NCI-H146 (cell line): Measurements from ENCODE around the gene KIF1A.

Source experiments
- DNase-seq: peaks from one replicate; lab custom pipeline; 2025; lab: John Stamatoyannopoulos, UW

The KIF1A gene

GRCh38 chr2:240767341-240767740 lies 52.7 kb downstream of the KIF1A start:
- no peak for DNase-seq

- no peak for DNase-seq
Observed at GRCh38 chr2:240766072-240766471, 53.9 kb downstream of the KIF1A start.

- DNase-seq, result no peak
Observed at GRCh38 chr2:240765007-240765406, 55.0 kb downstream of the KIF1A start.

DNA sequence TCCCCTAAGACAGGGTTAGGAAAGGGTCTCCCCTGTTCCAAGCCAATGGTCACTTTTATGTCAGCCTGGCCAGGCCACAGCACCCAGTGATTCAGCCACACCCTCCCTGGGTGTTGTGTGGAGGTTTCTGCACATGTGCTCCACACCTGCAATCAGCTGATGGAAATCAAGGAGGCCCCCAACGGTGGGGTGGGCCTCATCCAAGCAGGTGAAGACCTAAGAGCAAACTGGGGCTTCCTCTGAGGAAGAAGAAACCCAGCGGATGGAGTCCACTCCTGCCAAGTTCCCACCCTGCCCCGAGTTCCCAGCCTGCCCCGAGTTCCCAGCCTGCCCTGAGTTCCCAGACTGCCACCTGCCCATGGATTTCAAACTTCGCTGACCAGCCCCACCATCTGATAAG lies 55.4 kb downstream of the KIF1A start:
- no peak for DNase-seq

DNA sequence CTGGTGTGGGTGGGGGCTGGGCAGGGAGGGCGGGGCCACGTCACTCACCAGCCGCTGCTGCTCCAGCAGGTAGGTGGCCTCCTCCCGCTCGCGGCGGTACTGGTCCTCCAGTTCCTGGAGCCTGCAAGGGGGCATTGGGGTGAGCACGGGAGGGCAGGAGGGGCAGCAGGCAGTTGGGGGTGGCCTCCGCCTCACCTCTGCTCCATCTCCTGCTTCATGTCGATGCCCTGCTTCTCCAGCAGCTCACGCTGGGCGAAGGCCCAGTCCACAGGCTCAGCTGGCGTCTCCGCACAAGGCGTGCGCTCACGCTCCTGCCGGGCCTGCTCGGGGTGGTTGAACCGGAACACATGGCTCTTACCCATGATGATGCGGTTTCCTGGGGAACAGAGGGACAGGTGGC lies 57.0 kb downstream of the KIF1A start:
- no peak for DNase-seq

DNA sequence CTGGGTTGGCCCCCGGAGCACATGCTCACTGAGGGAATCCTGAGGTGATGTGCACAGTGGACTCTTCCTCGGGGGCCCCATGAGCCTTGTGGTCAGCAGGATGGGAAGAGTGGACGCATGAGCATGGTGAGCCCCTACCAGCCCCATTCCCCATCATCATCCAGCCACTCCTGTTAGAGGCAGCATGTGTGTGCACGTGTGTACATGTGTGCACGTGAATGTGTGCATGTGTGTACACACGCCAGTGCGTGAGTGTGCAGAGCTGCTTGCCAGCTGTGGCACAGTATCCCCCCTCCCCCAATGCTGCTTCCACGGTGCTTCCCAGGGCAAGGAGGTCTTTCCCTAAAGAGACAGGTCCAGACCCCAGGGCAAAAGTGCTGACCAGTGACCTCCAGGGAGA lies 57.8 kb downstream of the KIF1A start:
- no peak for DNase-seq

DNA sequence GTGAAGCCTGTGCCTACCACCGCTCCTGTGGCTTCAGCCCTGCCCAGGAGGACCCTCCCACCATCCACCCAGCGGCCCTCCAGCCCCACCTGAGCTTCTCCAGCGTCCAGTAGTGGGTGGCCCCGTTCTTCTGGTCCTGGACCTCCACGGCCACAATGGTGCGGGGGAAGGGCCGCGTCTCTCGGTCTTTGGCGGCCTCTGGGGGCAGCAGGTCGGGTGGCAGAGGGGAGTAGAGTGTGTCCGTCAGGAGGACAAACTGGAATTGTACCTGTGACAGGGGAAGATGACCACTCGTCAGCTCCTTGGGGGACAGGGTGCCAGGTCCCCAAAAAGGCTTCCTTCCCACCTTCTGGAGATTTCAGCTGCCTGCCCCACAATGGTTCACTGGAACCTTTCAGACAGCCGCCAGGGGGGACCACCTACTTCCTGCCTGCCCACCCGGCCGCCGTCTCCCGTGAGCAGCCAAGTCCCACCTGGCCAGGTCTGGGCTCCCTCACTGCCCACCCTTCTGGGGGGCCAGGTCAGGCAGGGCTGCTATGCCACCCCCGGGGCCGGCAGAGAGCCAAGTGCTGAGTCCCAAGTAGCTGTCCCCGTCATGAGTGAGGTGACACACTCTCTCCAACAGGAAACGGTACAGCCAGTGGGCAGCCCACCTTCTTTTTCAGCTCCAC lies 59.3 kb downstream of the KIF1A start:
- DNase-seq, result no peak

DNA sequence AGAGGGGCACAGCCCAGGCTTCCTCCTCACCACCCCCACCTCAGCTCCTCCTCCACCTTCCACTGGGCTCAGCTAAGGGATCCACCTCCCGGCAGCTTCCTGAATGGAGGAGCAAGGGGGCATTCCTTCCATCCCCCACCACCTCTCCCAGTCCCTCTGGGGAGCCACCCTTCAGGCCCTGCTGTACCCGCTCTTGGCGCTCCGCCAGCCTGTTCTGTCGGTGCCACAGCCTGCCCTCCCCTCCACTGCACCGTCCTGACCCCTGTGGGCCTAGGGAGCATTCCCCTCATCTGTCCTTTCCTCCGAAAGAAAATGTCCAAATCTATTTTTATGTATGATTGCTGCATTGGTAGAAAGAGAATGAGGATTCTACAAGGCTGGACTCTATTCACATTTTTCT lies 59.9 kb downstream of the KIF1A start:
- no peak for DNase-seq

DNA sequence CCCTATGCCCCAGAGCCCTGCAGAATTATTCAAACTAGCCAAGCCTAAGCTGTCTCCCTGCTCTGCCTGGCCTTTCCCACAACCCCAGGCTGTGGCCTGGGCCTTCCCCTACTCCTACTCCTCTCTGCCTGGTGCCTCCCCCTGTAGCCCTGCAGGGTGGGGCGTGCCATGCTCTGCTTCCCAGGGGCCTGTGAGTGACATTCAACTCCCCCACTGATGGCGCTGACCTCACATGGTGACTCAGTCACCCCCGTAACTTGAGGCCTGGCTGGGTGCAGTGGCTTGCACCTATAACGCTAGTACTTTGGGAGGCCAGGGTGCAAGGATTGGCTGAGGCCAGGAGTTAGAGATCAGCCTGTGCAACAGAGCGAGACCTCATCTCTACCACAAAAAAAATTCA lies 60.6 kb downstream of the KIF1A start:
- no peak for DNase-seq

GRCh38 chr2:240757086-240757614 lies 62.9 kb downstream of the KIF1A start:
- DNase-seq, result no peak

DNA sequence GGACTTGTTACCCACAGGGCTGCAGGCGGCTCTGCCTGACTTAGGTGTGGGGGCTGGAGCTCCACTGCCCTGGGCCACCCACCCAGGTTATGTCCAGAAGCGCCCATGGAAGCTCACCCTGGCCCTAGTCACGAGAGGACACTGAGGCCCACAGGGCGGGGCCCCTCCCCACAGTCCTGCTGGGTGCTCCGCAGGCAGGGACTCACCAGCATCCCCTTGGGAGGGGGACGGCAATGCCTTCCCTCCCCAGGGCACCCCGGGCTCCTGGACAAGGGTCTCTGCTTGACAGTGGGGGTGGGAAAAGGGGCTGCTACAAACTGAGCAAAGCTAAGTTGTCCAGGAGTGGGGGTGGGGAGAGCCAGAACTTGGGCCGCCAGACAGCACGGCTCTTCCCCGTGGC lies 67.8 kb downstream of the KIF1A start:
- no peak for DNase-seq

DNA sequence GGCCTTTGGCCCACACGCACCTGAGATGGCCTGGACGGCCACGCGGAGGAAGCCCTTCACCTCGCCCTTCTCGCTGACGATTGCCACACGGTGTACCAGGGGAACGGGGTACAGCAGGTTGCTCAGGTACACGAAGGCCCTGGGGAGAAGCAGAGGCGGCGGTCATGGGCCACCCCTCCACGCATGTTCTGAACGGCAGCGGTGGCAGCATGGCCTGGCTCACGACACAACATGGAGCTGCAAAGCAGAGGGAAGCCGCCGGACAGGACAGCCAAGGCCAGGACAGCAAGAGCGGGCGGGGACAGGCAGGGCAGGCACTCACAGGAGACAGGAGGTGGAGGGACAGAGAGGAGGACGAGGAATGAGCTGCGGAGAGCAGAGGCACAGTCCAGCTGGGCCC lies 69.6 kb downstream of the KIF1A start:
- no peak for DNase-seq

GRCh38 chr2:240749516-240749915 lies 70.5 kb downstream of the KIF1A start:
- DNase-seq, result no peak

DNA sequence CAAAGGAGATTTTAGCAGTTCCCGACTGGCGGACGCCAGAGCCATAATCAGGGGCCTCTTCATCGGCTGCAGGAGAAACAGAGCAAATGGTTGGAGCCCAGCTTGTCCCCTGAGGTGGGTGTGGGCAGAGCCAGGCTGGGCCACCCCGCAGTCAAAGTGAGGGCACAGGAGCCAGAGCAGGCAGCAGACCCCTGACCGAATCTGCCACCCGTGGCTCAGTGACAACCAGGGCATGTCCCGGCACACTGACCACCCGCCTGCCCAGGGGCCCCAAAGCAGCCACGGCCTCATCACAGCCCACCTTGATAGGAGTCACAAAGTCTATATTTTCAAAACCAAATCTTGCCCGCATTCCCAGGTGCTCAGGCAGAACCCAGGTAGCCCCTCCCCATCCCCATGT lies 72.8 kb downstream of the KIF1A start:
- no peak for DNase-seq

DNA sequence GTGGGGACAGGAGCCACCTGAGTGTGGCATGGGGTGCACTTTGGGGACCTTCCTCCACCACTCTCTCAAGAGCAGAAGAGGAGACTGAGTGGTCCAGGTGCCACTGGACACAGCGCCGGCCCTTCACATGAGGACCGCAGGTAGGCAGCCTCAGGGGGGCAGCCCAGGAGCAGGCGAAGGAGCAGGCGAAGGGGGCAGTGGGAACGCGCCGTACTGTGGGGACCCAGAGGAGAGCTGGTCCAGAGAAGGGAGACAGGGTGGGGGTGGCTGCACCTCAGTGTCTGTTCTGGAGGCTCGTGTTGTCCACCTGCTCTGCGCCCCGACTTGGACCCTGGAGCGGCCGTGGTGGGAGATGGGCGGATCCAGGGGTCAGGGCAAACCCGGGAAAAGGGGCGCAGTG lies 73.3 kb downstream of the KIF1A start:
- DNase-seq, result no peak

DNA sequence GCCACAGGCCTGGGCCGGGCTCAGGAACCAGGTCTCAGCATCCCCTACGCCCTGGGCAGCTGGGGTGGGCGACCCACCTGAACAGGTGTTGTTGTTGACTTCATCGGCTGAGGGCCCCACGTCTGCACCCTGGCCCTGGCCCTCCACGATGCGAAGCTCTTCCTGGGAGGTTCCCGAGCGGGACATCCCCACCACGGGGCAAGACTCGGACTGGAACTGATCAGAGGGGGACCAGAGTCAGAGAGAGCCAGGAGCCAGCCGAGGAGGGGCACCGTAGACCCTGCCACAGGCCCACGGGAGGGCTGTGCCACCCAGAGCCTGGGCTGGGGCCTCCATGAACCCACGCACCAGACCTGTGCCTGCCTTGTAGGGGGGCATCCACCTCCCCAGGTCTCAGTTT lies 74.1 kb downstream of the KIF1A start:
- no peak for DNase-seq

DNA sequence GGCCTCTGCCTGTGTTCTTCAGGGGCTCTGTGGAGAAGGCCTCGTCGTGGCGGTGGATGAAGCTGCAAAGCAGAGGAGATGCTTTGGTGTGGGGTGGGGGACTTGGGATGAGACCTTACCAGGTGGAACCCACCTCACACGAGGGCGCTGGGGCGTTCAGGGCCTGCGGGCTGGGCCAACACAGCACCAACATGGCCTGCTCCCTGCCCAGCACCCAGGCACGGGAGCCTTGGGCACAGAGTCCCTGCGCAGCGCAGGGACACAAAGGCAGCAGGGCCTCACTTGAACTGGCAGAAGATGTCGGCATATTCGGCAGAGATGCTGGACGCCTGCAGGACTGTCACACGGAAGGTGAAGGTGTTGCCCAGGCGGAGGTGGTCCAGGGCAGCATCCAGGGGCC lies 74.6 kb downstream of the KIF1A start:
- no peak for DNase-seq

DNA sequence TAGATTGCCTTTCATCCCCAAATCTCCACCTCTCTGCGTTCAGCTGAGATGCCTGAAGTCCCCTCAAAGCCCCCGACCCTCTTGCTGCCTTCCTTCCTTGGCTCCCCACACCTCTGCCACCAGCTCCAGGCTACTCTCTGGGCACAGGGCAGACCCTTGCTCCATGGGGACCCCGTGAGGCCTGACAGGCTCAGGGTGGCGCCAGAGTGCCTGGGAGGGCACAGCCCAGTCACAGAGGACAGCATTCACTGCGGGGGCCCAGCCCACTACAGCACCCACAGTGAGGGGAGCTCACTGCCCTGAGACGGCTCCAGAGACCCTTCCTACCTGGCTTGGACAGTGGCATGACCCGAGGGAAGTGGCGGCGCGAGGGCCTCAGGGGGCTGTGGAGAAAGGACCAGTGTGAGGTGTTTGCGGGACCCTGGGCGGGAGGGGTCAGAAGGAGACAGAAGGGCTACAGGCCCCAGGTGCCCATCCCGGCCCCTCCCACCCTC lies 77.4 kb downstream of the KIF1A start:
- no peak for DNase-seq

GRCh38 chr2:240741091-240741490 lies 78.9 kb downstream of the KIF1A start:
- no peak for DNase-seq

GRCh38 chr2:240739797-240740196 lies 80.2 kb downstream of the KIF1A start:
- no peak for DNase-seq

DNA sequence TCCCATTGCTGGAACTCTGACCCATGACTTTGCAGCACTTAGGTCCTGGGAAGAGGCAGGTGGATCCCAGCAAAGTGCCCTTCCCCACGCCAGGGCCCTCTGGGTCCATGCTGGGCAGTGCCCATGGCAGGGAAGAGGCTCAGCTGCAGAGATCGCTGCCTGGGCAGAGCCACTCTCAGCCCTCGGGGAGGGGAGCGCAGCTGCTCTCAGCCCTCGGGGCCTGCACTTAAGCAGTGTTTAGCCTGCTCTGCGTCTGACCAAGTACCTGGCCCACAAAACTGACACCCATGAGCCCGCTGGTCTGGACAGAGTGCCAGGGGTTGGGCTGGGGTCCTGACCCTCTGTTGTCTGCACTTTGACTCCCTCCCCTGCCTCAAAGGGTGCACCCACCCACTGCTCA lies 82.1 kb downstream of the KIF1A start:
- DNase-seq, result no peak

GRCh38 chr2:240737512-240737911 lies 82.5 kb downstream of the KIF1A start:
- no peak for DNase-seq

DNA sequence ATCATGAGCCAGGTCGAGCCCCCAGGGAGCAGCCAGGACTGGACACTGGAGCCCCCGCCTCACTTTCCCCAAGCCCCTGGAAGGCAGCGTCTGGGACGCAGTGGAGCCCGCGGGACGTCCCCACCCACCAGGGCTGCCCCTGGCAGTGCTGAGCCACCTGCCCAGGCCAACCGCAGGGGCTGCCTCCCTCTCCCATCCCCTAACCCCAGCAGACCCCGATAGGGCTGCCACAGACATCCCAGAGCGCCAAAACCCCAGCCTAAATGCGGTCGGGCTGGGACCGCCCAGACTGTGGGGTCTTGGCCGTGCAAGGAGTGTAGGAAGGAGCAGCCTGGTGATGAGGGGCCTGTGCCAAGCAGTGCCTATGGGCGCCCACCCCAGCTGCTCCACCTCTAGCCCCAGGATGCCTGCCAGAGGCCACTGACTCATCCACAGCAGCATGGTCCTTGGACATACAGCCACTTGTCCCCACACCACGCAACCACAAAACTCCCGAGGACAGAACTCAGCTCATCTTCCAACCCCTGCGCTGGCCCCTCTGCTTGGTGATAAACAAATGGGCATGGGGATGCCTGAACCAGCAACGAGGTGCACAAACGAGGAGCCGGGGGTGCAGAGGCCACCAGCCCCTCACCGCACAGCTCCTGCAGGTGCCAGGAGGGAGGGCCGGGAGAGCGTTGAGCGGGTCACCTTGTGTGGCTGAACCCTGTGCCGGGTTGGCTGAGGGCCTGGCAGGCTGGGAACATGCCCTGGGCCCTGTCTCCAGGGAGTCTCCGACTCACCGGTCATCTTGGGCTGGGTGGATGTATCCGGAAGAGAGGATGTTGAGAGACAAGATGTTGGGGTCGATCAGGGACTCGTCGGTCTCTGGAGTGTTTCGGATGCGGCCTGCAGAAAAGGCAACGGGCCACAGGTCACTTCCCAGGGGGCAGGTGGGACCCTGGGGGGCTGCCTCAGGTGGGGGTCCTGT lies 83.5 kb downstream of the KIF1A start:
- no peak for DNase-seq
